GM20431 (cell line): Measurements from ENCODE around the gene LTBP1.

Source experiments
- in situ Hi-C: fragments of 300-500 bp; cut with MseI, MboI; formaldehyde crosslinking; loops from one replicate; pipeline ENCODE4 v1.15.0; 2020; ENCODE audit warnings: low sequenced_read_pairs; ENCODE audit not compliant: unreplicated experiment

The LTBP1 gene

GRCh38 chr2:33274524-33274923, 327.8 kb downstream of the LTBP1 start:
- in situ Hi-C loops: no loop called here

GRCh38 chr2:33275689-33276444, 329.1 kb downstream of the LTBP1 start:
- in situ Hi-C loops: no loop called here

GRCh38 chr2:33277002-33277426, 330.3 kb downstream of the LTBP1 start:
- in situ Hi-C loops: no loop called here

DNA sequence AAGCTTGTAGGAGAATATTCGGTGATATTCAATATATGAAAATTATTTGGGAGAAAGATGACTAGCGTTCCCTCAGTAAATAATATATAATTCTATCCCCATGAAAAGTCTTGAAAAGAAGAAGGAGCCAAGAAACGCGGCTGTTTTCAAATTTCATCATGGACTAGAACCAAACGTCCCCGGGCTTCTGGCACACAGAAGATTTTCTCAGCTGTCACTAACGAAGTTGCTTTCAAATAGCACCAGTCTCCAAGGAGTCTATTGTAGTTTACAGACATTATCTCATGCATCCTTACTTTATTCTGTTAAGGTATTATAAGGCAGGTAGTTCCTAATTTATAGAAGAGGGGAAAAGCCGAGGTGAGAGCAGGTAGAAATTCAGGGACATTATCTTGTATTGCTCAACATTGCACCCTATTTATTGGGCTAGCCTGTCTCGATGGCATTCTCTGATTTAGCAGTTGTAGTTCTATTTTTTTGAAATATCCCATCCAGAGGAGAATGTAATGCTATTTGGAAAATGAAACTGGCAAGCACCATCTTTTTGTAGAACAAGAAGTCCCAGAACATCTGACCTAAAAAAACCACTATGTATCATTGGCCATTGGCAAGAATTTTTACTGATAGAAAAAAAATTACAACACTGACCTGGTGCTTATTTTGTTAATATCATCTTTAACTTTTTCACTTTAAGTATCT, 331.6 kb downstream of the LTBP1 start:
- in situ Hi-C loops: no loop called here

DNA sequence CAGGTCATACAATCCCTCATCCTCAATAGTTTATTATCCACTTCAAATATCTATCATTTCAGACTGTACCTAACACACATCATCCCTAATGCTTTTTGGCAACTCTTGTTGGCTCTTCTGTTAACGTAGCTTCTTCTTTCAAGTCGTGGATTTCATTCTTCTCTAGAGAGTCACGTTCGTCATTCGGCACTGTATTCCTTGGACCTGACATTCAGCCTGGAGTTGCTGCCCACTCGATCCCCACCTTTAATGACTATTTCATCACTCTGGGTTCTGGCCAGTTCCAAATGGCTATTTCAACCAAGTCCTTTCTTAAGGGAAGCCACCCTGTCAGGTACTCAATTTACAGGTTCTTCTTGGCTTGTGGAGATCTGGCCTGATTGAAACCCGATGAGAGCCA, 337.5 kb downstream of the LTBP1 start:
- in situ Hi-C loops: no loop called here

DNA sequence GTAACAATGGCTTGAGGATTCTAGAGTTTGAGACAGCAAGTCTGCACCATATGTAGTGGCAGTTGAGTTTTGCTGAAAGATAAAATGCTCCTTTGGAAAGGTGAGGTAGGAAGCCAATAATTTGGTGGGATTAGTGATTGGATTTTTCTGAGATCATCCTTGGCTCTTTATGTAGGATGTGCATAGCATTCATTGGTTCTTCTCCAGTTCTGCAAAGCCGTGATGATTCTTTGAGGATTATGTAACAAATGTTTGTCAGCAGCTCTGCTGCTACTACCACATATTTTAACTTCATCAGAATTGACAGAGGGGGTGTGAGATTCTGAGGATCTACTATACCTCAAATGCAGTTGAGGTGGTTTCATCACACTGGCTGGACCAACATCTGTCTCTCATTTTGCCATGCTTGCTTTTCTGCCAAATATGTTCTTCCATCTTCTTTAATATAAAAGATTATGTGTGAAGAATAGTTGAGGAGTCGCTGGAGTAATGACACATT, 340.8 kb downstream of the LTBP1 start:
- in situ Hi-C loops: no loop called here

- in situ Hi-C loops: no loop called here
Observed at GRCh38 chr2:33288011-33288410, 341.3 kb downstream of the LTBP1 start.

- in situ Hi-C loops: no loop called here
Observed at GRCh38 chr2:33289961-33290360, 343.2 kb downstream of the LTBP1 start.

DNA sequence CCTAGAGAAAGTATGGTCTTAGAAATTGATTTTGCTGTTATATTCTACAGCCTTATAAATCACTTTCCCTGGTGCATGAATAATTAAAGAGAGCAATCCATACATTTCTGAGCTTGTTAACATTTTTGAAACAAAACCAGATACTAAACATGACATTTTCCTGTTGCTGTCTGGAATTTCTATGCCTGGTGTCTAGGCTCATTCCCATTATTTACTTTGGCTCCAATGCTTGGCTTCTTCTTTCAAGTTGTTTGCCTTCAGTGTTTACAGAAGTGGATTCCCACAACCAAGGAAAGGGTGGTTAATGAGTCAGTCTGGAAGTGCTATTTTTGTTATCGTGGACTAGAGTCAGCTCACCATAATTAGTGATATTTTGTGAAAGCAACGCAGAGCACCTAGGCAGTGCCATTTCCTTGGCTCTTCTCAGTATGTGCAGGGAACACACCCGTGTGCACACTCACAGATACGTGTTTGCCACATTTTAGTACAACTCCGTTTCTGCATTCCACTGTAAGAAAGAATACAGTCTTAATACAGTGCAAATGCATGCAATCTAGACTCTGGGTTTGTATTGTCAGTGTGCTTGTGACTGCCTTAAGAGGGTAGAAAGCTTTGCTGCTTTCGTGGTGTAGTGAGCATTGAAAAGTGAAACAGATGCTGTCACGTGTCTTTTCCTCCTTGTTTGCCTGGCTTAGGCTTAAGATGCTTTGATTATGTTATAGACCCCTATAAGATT, 344.7 kb downstream of the LTBP1 start:
- in situ Hi-C loops: no loop called here

- in situ Hi-C loops: no loop called here
Observed at GRCh38 chr2:33292063-33292462, 345.3 kb downstream of the LTBP1 start.

GRCh38 chr2:33292981-33293595, 346.3 kb downstream of the LTBP1 start:
- in situ Hi-C loops: no loop called here

DNA sequence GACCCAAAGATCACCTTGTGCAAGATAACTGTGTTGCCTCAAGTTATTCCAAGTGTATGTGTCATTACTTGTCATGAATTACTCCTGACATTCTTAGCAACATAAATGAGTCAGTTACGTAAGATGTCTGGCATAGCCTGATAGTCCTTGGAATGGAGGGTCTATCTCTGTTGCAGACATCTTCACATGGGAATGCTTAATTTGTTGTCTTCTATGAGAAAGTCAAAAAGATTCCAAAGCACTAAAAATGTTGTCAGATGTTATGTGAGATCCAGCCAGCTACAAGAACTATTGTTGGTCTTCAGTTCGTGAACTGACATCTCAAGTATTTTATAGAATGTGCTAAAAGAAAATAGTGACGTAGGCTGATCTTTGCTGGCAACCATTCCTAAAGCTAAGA, 351.5 kb downstream of the LTBP1 start:
- in situ Hi-C loops: no loop called here

DNA sequence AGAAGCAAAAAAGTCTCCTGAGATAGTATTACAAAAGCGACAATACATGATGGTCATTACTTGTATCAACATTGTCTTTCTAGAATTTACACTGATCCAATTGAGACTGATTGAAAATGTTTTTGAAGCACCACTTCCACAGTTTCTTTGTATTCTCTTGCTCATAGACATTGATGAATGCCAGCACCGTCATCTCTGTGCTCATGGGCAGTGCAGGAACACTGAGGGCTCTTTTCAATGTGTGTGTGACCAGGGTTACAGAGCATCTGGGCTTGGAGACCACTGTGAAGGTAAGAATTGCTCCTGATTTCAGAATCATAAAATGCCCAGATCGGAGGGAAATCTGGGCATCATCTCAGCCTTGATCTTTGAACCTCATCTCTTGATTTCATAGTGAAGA, 354.6 kb downstream of the LTBP1 start:
- in situ Hi-C loops: no loop called here

DNA sequence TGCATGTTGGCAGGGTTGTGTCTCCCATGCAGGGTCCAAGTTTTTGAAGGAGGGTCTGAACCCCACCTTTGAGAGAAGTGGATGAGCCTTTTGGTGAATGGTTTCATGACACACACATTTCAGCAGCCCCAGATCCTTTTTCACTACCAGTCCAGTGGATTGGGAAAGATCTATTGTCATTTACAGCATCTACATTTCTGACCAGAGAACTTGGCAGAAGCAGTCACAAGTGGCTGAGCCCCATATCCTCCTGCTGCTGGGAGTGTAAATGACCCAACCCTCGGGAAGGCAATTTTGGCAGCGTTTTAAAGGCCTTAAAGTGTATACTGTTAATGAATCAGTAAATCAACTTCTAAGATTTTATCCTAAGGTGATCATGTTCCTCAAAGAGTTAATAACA, 355.6 kb downstream of the LTBP1 start:
- in situ Hi-C loops: no loop called here

DNA sequence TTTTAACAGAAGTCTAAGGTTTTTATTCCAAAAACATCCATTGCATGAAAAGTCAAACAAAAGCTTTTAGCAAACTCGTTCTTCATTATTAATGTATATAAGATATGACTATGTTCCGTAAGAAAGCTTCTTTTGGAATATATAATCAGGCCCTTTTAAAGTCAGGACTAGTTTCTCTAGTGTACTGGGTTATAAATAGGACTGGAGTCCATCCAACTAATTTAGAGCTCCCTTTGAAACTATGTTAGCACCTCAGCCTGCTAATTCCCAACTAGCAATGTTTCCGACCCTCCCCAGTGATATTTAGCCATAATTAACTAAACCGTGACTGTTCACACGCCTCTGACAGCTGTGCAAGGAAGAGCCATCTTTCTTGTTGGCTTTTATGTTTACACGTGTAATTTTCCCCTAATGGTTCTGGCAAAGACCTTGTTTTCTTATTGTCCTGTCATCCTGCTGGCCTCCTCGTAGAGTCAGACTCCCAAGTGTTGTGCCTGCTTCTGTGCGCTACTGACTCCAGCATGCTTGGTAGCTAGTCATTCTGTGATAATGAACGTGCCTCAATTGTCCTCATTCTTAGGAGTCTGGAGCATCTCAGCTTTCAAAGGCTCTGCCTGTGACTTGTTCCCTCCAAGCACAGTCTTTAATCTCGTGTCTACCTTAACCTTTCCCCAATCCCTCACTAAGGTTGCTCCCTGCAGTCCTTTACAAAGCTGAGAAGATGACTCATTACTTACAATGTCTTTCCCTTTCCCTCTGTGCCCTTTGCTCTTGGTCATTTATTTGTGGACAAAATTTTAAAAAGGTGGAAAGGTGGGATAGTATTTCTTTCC, 357.5 kb downstream of the LTBP1 start:
- in situ Hi-C loops: no loop called here

GRCh38 chr2:33307659-33308270, 361.0 kb downstream of the LTBP1 start:
- in situ Hi-C loops: no loop called here

- in situ Hi-C loops: no loop called here
Observed at GRCh38 chr2:33312355-33312754, 365.6 kb downstream of the LTBP1 start.

DNA sequence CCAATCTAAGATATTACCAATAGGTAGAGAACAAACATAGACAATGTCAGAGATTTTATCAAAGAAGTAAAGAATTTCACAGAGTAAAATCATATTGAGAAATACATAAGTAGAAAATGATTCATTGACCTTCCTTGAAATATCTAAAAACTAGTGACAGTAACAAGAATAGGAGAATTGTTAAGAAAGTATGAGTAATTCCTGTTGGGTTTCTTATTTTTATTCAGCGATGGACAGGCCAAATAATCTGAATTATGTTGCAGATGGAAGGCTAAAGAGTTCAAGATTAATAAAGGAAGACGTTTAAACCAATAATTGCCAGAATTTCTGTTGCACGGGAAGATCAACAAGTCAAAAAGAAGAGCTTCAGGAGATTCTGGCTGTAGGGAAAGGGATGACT, 366.3 kb downstream of the LTBP1 start:
- in situ Hi-C loops: no loop called here

- in situ Hi-C loops: no loop called here
Observed at GRCh38 chr2:33314541-33314940, 367.8 kb downstream of the LTBP1 start.
